GM21367 (cell line): ENCODE measurements around the gene UAP1L1.
"Not testable (repeated sequence)": the region's sequence is repeated elsewhere in the genome, so short reads cannot be mapped to it uniquely, and the experiment has no call there.

ENCODE experiments used
- ATAC-seq: cut with Tn5 transposase; IDR thresholded peaks from one replicate; pipeline ENCODE4 v1.9.1; 2021; ENCODE audit not compliant: unreplicated experiment

The UAP1L1 gene

GRCh38 chr9:137112564-137113384 lies 35.5 kb downstream of the UAP1L1 start:
- ATAC-seq, result no peak

GRCh38 chr9:137113385-137114159 lies 36.3 kb downstream of the UAP1L1 start:
- no peak for ATAC-seq

GRCh38 chr9:137114220-137114612 lies 36.9 kb downstream of the UAP1L1 start:
- ATAC-seq, result no peak

- peak; percentile 48 for ATAC-seq
Measured at GRCh38 chr9:137114613-137115393, 37.5 kb downstream of the UAP1L1 start, which contains the start of gene DPP7. DPP7 (minus strand) TSS chr9:137114733; CDS start chr9:137114713, 20 bp downstream.

- no peak for ATAC-seq
Measured at GRCh38 chr9:137115394-137116026, 38.2 kb downstream of the UAP1L1 start.

- no peak for ATAC-seq
Measured at GRCh38 chr9:137116027-137116507, 38.8 kb downstream of the UAP1L1 start.

DNA sequence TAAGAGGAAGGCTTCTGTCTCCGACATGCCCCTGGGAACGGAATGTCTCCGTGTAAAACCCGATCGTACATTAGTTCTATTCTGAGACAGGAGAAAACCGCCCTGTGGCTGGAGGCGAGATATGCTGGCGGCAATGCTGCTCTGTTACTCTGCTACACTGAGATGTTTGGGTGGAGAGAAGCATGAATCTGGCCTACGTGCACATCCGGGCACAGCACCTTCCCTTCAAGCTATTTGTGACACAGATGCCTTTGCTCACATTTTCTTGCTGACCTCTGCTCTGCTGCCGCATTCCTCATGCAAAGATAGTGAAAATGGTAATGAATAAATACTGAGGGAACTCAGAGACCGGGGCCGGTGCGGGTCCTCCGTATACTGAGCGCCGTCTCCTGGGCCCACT lies 39.4 kb downstream of the UAP1L1 start:
- ATAC-seq, result no peak

GRCh38 chr9:137117269-137117731 lies 40.0 kb downstream of the UAP1L1 start:
- ATAC-seq, result no peak

- ATAC-seq, result not testable (repeated sequence)
Measured at GRCh38 chr9:137118092-137118603, 40.8 kb downstream of the UAP1L1 start.

- ATAC-seq, result not testable (repeated sequence)
Measured at GRCh38 chr9:137121927-137122795, 44.8 kb downstream of the UAP1L1 start.

DNA sequence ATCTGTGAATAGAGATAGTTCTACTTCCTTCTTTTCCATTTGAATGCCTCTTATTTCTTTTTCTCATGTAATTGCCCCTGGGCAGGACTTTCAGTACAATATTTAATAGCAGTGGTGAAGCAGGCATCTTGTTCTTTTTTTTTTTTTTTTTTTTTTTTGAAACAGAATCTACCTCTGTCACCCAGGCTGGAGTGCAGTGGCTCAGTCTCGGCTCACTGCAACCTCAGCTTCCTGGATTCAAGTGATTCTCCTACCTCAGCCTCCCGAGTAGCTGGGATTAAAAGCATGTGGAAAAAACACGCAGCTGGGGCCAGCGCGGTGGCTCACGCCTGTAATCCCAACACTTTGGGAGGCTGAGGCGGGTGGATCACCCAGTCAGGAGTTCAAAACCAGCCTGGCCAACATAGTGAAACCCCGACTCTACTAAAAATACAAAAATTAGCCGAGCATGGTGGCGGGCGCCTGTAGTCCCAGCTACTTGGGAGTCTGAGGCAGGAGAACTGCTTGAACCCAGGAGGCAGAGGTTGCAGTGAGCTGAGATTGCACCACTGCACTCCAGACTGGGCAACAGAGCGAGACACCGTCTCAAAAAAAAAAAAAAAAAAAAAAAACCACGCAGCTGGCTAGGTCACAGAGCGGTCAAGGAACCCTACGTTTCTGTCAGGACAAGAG lies 45.6 kb downstream of the UAP1L1 start:
- ATAC-seq, result not testable (repeated sequence)

- ATAC-seq, result no peak
Measured at GRCh38 chr9:137123468-137123837, 46.1 kb downstream of the UAP1L1 start.

DNA sequence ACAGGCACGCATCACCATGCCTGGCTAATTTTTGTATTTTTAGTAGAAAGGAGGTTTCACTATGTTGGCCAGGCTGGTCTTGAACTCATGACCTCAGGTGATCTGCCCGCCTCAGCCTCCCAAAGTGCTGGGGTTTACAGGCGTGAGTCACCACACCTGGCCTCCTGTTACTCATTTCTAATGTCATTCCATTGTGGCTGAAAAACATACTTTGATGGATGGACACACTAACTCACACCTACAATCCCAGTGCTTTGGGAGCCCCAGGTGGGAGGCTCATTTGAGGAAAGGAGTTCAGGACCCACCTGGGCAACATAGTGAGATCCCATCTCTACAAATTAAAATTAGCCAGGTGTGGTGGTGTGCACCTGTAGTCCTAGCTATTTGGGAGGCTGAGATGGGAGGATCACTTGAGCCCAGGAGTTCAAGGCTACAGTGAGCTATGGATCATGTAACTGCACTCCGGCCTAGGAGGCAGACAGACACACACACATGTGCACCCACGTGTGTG lies 46.7 kb downstream of the UAP1L1 start:
- not testable (repeated sequence) for ATAC-seq

- no peak for ATAC-seq
Measured at GRCh38 chr9:137126786-137127185, 49.5 kb downstream of the UAP1L1 start.

DNA sequence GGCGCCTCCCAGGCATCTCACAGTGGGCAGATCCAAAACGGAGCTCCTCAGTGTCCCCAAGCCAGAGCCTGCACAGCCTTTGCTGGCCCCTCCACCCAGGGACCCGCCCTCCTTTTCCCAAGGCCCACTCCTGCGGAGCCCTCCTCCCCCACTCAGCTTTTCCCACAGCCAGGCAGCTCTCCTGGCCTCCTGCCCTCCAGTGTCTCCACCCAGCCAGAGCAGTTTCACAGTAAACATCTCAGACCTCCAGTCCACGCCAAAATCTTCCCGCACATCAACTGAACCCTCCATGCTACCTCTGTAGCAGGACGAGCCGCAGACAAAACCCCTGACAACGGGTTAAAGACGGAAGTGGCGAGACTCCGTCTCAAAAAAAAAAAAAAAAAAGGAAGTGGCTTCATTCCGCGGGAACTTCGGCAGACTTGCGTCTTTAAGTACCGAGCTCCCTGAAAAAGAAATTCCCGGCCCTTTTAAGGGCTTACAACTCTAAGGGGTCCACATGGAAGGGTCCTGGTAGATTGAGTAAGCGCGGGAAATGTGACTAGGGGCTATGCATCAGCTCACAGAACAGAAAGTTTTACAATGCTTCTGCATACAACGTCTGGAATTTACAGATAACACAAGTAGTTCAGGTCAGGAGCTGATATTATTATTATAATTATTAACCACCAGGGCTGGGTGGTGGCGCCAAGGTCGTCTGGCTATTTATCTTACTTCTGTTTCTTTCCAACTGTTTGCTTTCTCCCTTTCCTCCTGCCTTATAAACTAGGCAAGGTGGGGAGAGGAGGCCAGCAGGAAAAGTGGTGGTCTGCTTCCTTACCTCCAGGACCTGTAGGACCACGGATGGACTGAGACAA lies 50.2 kb downstream of the UAP1L1 start:
- no peak for ATAC-seq

GRCh38 chr9:137128158-137128861 lies 51.0 kb downstream of the UAP1L1 start:
- no peak for ATAC-seq

DNA sequence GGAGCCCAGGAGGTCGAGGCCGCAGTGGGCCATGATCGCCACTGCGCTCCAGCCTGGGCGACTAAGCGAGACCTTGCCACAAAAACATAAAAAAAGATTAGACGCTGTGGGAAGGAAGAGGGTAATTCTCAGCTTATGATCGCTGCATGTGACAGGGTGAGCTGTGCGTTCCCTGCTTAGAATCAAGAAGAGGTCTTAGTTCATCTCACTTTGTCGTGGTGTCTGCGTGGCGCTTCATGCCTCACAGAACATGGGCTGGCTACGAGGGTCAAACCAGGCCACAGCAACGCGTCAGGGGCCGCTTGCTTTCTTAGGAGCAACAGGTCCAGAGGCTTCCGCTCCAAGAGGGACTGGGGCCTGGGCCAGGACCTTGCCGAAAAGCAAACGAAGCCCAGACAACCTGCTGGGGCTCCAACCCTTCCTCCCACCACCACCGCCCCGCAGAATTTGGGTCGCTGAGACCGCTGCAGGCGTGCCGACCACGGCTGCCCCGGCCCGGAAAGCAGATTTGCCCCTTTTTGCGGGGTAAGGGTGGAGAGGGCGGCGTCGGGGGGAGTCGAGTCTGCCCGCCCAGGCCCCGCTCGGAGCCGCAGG lies 51.6 kb downstream of the UAP1L1 start:
- no peak for ATAC-seq
